GM20431 (cell line): ENCODE results near the gene ATP8B4.
"Not testable (repeated sequence)": the region's sequence is repeated elsewhere in the genome, so short reads cannot be mapped to it uniquely, and the experiment has no call there.

Experiments
- in situ Hi-C: fragments of 300-500 bp; cut with MseI, MboI; formaldehyde crosslinking; loops from one replicate; pipeline ENCODE4 v1.15.0; 2020; ENCODE audit warnings: low sequenced_read_pairs; ENCODE audit not compliant: unreplicated experiment

The ATP8B4 gene

GRCh38 chr15:50140098-50140497, 21.1 kb upstream of the ATP8B4 start:
- in situ Hi-C loops = no loop called here

- in situ Hi-C loops = no loop called here
Observed at GRCh38 chr15:50138391-50138790, 19.4 kb upstream of the ATP8B4 start.

DNA sequence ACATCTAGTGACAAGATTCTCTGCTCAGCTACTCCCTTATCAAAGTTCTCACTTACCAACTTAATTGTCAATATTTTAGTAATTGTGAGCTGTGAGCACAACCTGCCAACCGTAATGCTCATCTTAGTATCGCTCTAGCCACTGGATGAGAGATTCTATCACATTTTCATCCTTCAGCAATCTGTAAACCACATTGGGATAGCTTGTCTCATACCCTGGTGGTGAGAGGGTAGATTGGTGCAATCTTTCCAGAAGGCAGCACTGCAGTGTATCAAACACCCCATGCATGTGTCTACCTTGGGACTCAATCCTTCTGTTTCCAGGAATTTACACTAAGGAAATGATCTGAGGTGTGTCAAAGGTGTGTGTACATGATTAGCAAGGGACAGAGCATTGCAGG, 18.9 kb upstream of the ATP8B4 start:
- in situ Hi-C loops = no loop called here

- in situ Hi-C loops = no loop called here
Observed at GRCh38 chr15:50137330-50137761, 18.3 kb upstream of the ATP8B4 start.

DNA sequence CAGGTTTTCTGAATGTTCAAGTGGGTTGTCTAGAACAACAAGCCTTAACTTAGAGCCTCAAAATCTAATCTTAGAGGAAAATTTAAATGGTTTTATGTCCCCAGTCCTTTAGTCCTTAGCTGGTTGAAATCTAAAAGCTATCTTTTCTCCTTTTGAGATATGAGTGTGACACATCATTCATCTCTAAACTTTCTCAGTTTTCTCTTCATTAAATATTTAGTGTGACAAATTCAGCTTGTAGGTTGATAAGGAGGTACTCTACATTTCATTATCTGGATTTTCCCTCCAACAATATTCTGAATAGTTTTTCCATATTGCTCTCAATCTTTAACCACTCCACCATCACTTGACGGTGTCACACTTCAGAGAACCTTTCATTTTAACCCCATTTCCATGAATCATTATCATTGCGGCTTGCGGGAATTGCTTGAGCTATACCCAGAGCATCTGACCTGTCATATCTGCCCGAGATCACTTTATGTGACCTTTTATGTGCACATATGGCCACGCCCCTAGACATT, 16.1 kb upstream of the ATP8B4 start:
- in situ Hi-C loops = no loop called here

DNA sequence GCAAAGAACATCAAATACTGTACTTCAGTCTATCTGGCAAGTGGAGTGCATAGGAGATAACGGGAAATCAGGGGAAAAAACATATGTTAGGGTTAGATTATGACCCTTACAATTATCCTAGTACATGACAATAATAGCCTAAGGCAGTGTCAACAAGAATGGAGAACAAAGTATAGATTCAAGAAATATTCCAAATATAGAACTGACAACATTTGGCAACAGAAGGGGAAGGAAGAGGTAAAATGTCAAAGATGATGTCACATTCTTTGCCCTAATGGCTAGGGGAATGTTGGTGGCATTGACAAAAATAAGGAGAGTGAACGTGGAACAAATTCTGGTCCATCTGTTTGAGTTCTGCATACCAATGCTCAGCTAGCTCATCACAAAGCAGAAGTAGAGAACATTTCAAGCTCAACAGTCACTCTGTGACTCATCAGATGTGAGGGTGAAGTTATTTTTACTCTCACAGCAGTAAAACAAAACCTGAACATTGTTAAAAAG, 15.5 kb upstream of the ATP8B4 start:
- in situ Hi-C loops = no loop called here

DNA sequence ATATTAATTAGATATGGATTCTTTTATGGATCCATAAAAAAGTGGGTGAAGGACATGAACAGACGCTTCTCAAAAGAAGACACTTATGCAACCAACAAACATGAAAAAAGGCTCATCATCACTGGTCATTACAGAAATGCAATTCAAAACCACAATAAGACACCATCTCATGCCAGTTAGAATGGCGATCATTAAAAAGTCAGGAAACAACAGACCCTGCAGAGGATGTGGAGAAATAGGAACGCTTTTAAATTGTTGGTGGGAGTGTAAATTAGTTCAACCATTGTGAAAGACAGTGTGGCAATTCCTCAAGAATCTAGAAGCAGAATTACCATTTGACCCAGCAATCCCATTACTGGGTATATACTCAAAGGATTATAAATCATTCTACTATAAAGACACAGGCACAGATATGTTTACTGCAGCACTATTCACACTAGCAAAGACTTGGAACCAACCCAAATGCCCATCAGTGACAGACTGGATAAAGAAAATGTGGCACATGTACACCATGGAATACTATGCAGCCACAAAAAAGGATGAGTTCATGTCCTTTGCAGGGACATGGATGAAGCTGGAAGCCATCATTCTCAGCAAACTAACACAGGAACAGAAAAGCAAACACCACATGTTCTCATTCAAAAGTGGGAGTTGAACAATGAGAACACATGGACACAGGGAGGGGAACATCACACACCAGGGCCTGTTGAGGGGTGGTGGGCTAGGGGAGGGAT, 13.4 kb upstream of the ATP8B4 start:
- in situ Hi-C loops = not testable (repeated sequence)

DNA sequence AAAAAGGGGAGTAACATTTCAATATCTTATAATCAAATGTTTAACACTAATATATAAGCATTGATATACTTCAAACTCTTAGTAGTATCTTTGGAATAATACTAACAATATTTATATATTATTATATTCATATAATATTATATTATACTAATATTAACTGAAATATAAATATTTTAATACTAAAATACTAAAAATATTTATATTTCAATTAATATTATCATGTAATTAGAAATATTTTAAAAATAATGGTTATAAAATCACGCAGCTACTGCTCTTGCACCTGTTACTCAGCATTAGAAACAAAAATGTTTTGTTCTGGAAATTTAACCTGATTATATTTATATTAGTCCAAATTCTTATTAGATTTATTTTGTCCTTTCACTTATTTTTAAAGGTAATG, 12.6 kb upstream of the ATP8B4 start:
- in situ Hi-C loops = no loop called here

GRCh38 chr15:50128266-50128665, 9.2 kb upstream of the ATP8B4 start:
- in situ Hi-C loops = no loop called here

DNA sequence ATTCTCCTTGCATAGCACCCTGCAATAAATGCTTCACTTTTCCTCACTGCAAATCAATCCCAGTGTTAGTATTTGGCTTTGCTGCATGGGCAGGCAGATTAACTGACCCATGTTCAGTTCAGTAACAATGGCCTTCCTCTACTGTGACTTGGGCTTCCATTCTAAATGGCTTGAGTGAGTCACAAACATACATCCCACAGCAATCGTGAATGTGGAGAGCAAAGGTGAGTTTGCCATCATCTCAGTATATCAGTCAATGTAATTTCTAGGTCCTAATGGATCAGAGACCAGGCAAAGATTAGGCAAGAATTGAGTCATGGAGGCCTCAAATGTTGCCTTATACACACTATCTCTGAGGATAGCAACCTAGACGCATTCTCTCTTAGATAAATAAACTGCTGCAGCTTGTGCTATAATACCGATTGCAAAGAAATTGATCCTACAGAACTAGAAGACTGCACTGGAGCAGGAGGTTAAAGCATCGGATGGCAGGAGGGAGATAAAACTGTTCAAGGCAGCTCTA, 8.3 kb upstream of the ATP8B4 start:
- in situ Hi-C loops = no loop called here

GRCh38 chr15:50126072-50126471, 7.0 kb upstream of the ATP8B4 start:
- in situ Hi-C loops = no loop called here

DNA sequence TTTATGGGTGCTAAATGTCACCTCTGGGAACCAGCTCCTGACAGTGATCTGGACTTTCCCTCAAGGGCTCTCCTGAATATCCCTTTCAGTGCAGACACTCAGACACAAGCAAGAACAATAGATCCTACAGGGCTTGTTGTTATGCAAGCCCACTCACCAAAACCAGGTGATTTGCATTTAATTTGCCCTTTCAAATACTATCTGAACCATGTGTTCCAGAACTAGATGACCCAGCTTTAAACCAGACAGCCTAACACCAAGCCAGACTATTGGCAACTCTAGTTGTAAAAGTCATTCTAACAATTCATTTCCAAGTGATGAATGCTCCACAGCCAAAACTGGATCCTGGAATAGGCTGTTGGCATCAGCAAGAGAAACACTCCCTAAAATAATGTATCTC, 5.6 kb upstream of the ATP8B4 start:
- in situ Hi-C loops = no loop called here

DNA sequence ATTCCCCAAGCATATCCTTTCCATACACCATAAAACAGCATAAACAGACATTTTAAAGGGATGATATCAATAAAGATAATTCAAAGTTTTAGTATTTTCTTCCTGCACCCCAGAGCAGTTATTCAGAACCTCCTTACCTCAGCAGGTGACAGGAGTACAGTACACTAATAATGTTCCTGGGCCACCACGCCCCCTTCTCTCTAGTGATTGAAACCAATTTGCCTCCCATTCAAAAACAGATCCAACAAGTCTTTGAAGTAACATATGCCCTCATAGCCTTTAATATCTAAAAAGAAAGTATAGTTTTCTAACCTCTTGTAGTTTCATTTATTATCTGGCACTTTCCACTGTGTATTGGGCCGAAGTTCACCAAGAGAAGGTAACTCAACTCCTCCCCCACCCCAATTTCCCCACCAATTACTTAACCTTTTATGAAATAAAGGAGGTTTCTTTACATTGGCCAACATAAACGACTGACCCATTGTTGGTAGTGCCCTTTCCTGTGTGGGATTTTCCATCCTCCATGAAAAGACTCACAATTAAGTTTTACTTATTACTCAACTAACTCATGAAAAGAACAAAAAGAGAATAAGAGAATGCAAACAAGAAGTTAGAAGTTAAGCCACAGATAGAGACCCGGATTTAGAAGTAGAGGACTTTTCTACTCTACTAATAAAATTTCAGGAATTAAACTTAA, 5.0 kb upstream of the ATP8B4 start:
- in situ Hi-C loops = no loop called here

DNA sequence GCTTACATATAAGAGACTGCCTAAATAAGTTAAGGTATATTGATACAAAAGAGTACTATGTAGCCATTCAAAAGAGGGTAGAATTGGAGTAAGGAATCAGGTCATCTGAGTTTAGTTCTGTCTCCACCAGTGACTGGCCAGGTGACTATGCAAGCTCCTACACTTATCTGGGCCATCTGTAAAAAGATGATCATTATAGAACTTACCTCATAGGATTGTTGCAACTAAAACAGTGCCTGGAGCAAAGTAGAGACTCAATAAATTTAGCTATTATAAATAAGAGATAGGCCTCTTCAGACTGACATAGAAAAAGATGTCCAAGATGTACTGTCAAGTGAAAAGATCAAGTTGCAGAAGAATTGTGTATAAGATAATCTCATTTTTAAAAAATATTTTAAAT, 1.7 kb upstream of the ATP8B4 start:
- in situ Hi-C loops = no loop called here

DNA sequence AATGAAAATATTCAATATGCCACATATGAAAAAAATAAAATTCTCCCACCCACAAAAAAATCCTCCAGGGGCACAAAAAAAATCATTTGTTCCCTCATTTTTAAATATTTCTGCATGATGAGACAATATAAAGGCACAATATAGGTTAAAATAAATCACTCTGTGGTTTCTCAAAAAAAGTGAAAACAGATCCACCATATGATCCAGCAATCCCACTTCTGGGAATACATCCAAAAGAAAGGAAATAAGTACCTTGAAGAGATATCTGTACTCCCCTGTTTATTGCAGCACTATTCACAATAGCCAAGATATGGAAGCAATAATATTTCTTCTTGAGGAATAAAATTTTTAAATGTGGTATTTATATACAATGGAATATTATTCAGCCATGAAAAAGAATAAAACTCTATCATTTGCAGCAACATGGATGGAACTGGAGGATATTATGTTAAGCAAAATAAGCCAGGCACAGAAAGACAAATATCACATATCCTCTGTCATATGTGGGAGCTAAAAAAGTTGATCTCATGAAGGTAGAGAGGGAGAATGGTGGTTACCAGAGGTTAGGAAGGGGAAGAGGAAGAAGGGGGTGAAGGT, 1.5 kb downstream of the ATP8B4 start:
- in situ Hi-C loops = no loop called here

DNA sequence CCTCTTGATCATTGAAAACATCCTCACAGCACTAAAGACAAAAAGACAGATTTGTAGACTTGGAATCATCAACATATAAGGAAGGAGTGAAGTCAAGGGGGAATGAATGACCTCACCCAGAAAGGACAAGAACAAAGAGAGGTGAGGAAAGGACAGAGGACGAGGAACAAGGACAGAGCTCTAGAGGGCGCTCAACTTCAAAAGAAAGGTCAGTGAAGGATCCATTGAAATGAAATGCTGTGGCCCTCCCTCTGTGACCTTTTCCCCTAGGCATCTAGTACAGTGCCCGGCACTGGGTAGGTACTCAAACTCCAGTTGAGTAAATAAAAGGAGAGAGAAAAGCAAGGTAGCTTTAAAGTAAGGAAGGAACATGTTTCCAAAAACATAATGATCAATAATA, 2.6 kb downstream of the ATP8B4 start:
- in situ Hi-C loops = no loop called here

DNA sequence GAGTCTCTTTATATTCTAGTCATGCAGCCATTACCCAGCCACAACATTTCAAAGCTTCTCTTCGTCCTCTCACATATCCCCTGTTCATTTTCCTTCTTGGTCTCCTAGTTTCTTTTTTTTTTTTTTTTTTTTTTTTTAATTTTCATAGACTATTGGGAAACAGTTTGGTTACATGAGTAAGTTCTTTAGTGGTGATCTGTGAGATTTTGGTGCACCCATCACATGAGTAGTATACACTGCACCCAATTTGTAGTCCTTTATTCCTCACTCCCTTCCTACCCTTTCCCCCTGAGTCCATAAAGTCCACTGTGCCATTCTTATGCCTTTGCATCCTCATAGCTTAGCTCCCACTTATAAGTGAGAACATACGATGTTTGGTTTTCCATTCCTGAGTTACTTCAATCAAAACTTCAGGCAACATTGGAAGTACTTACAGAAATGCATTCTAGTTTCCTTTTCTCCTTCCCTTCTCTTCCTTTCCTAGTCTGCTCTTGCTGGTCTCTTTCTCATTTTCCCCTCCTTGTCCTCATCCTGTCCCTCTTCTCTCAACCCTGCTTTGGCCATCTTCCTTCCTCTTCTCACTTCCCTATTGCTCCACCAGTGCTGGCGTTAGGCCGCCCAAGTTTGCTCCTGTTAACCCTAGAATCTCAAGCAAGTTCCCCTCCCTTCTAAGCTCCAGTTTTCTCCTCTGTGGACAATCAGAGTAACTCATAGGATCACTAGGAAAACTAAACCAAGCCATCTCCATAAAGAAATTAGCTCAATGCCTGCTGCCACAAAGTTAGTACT, 4.8 kb downstream of the ATP8B4 start:
- in situ Hi-C loops = no loop called here

DNA sequence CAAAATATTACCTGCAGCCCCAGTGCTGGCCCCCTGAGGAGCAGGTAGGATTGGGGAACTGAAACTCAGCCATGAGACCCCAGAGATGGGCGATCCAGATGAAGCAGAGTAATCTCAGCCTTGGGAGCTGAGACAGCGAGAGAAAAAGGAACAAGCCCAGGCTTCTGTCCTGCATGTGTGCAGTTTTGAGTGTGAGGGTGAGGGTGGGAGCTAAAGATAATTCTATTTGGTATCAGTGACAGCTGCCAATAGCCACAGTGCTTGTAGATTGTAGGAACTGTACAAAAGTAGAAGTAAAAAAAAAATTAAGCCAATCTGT, 5.9 kb downstream of the ATP8B4 start:
- in situ Hi-C loops = no loop called here

DNA sequence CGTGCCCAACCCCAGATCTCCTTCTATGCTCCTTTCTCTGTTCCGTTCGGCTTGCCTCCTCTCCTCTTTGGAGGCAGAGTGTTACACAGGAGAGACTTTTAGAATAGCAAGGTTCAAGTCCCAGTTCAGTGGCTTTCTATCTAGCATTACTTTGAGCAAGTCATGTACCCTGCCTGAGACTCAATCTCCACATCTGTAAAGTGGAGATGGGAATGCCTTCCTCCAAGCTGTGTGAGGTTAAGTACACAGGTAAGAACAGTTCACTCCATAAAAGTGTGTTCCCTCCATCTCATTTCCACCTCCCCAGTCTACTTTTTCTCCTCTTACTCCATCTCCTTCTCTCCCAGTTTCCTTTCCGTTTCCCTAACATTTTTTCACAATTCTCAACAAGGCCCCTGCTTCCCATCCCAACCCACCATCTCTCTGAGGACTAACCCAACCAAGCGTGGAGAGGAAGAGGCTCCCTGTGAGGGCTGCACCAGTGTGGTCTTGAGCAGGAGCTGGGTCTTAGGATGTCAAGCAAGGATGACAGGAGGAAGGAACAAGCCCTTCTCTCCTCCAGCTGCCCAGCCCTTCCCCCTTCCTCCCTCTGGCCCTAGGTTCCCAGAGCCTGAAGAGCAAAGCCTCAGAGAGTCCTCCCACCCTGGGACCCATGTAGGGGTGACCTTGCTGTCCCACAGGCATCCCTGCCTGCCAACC, 6.4 kb downstream of the ATP8B4 start:
- in situ Hi-C loops = no loop called here

DNA sequence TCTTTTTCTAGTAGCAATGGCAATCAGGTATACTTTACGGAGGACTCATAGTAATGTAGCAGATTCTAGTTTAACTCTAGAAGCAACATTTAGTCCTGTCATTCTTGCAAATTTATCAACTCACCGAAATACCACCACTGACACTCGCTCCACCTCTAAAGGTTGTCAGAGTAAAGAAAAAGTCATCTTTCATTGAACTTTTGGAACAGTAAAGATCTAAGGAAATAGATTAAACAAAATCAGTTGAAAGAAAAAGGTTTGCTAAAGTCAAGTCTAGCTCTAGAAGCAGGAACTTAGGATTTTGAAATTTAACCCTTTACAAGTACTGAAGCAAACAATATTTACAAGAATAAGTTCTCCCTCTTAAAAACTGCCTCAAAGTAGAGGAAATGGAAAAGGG, 8.7 kb downstream of the ATP8B4 start:
- in situ Hi-C loops = no loop called here
